ENCODE results near the gene APRT. TPM values are rescaled to one million over a fixed set of nuclear protein-coding genes. Genes with fewer than 3 reads are reported as not detected.

Gene APRT
- total RNA-seq, 1 experiment from 2014 or later, result 134 TPM

GRCh38 chr16:88787579-88788314 is 24.0 kb downstream of the APRT start:
- no TSS peak for BruUV-seq (replicated peaks)

GRCh38 chr16:88785106-88785924 is 26.4 kb downstream of the APRT start, which contains the start of gene PIEZO1:
Gene PIEZO1 (minus strand): TSS chr16:88785220. CDS start chr16:88784964, 256 bp downstream.
- CTCF ChIA-PET, result interaction anchor here (0.5 to 2.5 kb wide), 5 partner anchors 15 to 431 kb away, joined by 3 to 24 read pairs (median 4); no protein-coding TSS in a partner anchor

More at GRCh38 chr16:88787579-88788314, 24.0 kb downstream of the APRT start:
- DNase-seq (ENCODE audit: low spot score), result no peak
- intact Hi-C loops (cut with micrococcal nuclease; ENCODE audit: unreplicated experiment), result no loop called here
- H3K4me3 ChIP-seq (ENCODE audit: low read depth, low read length, poor library complexity, severe bottlenecking), result no peak overlapping the region
- ChIA-PET CTCF (interaction anchor here (0.6 kb wide), 1 partner anchor 50 kb away, joined by 4 read pairs; no protein-coding TSS in a partner anchor), POLR2A (ENCODE audit: low non-redundant PET) (no interaction called here)
- no peaks in the 10 kb centered on the region for H3K9me3 ChIP-seq (ENCODE audit: low read depth, low read length, poor library complexity, severe bottlenecking)
- H3K27me3 ChIP-seq (replicated peaks; ENCODE audit: insufficient read depth, low read depth, low read length, poor library complexity), result no peaks in the 10 kb centered on the region
- H3K36me3 ChIP-seq (ENCODE audit: insufficient read depth, low read length, poor library complexity, severe bottlenecking), result no peaks in the 10 kb centered on the region
- no peak overlapping the region for H3K27ac ChIP-seq (ENCODE audit: low read depth, low read length, poor library complexity, severe bottlenecking)
- H3K4me1 ChIP-seq (ENCODE audit: insufficient read depth, low read length, poor library complexity, severe bottlenecking), result peaks cover 22% of the 10 kb centered on the region
- TF ChIP-seq EZH2 (IDR thresholded peaks at IDR 0.05; ENCODE audit: borderline replicate concordance, low read depth, low read length, poor library complexity, severe bottlenecking) (no peak), CTCF (conservative IDR thresholded peaks at IDR 0.05; ENCODE audit: low read depth, low read length) (no peak)

More at GRCh38 chr16:88785106-88785924, 26.4 kb downstream of the APRT start, which contains the start of gene PIEZO1:
- Histone ChIP-seq H3K4me1 (ENCODE audit: insufficient read depth, low read length, poor library complexity, severe bottlenecking) (peaks cover 40% of the 10 kb centered on the region), H3K27ac (ENCODE audit: low read depth, low read length, poor library complexity, severe bottlenecking) (peak within 1 kb of the TSS; percentile 95), H3K36me3 (ENCODE audit: insufficient read depth, low read length, poor library complexity, severe bottlenecking) (no peaks in the 10 kb centered on the region), H3K4me3 (ENCODE audit: low read depth, low read length, poor library complexity, severe bottlenecking) (peak within 1 kb of the TSS; percentile 74), H3K9me3 (ENCODE audit: low read depth, low read length, poor library complexity, severe bottlenecking) (no peaks in the 10 kb centered on the region), H3K27me3 (replicated peaks; ENCODE audit: insufficient read depth, low read depth, low read length, poor library complexity) (no peaks in the 10 kb centered on the region)
- POLR2A ChIA-PET (ENCODE audit: low non-redundant PET), result interaction anchor here (0.5 to 0.6 kb wide), 3 partner anchors 10 to 246 kb away, joined by 3 to 11 read pairs (median 3); no protein-coding TSS in a partner anchor
- no TSS peak for BruUV-seq (replicated peaks)
- intact Hi-C loops (cut with micrococcal nuclease; ENCODE audit: unreplicated experiment), result loop anchor here (1.0 kb wide), 1 partner anchor 48 kb away; no protein-coding TSS in a partner anchor
- peak; percentile 83 for DNase-seq (ENCODE audit: low spot score)
- TF ChIP-seq EZH2 (IDR thresholded peaks at IDR 0.05; ENCODE audit: borderline replicate concordance, low read depth, low read length, poor library complexity, severe bottlenecking) (no peak), CTCF (conservative IDR thresholded peaks at IDR 0.05; ENCODE audit: low read depth, low read length) (peak; percentile 79)
